ENCODE data around the gene ONECUT1.

Gene ONECUT1

DNA sequence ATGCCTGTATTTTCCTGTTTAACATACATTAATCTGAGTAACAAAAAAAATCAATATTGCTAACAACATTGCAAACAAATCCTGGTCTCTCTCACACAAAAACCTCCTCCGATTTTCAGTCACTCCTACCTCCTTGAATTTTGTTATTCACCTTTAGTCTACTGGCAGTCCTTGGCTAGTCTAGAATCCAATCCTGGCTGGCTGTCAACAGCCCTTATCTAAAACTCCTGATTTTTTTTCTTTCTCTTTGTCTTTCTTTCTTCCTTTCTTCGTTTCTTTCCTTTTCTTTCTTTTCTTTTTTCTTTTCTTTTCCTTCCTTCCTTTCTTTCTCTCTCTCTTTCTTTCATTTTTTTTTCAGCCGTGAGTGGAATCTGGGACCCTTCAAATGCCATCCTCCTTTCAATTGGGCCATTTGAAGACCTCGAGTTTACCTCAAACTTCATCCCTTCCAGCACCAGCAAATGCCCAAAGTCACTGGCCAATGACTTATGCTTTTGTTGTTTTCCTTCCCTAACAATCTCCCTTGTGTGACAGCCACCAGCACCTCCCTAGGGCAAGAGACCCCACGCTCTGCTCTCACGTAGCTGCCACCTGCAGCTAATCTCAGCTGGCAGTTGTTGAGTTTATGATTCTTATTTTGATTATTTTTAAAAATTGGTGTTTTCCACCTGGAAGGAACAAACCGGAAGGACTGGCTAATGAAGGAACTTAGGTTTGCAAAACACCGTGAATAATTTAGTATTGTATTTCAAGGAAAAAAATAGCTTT lies 6.8 kb upstream of the ONECUT1 start:
- DNase-seq, result no peak

- no peak for DNase-seq
These were observed 6.0 kb upstream of the ONECUT1 start for GRCh38 chr15:52796228-52796521.

GRCh38 chr15:52795464-52796227 lies 5.5 kb upstream of the ONECUT1 start:
- DNase-seq, result no peak

GRCh38 chr15:52794665-52795463 lies 4.7 kb upstream of the ONECUT1 start:
- DNase-seq, result no peak

- no peak for DNase-seq
These were observed 1.6 kb upstream of the ONECUT1 start for GRCh38 chr15:52791776-52792175.

- DNase-seq, result no peak
These were observed 1.0 kb upstream of the ONECUT1 start for GRCh38 chr15:52790941-52791751.

GRCh38 chr15:52789601-52790168 lies 451 bp downstream of the ONECUT1 start:
- DNase-seq, result no peak

GRCh38 chr15:52789008-52789600 lies 1.0 kb downstream of the ONECUT1 start:
- no peak for DNase-seq

GRCh38 chr15:52788099-52788986 lies 1.8 kb downstream of the ONECUT1 start:
- DNase-seq, result no peak

DNA sequence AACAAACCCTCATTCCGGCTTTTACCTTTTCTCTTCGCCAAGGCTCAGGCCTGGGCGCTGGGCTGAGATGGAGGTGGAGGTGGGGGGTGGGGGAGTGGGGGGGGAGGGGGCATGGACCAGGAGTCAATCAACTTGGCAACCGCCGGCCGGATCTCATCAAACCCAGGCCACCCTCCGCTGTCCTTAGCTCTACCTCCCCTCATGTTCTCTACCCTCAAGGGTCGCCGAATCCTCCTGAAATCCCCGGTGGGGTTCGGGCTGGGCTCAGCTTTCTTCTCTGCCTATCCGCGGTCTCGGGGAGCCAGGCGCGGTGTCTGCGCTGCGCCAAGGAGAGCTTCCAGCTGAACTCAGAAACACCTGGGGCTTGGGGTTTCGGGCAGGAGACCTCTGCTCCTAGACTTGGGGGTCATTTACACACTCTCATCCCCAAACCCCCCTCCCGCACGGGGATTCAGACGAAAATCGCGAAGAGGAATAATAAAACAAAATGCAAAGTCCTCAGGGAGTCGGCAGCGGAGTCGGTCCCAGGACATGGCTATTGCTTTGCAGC lies 2.5 kb downstream of the ONECUT1 start:
- DNase-seq, result no peak

DNA sequence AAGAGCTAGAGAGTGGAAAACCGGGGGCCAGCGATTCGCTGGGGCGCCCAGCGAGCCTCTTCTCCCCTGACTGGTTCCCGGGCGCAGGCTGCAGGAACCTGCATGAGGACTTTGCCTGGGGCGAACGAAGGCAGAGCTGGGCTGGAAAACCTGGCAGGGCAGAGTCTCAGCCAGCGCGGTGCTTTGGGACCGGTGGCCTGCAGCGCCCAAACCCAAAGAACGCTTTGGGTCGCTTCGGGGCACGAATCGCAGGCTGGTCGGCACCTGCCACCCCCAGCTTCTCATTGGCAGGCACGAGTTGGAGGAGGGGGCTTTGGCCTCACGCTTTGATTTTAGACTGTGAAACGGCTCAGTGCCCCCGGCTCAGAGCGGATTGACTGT lies 3.0 kb downstream of the ONECUT1 start:
- no peak for DNase-seq

- no peak for DNase-seq
These were observed 3.6 kb downstream of the ONECUT1 start for GRCh38 chr15:52786436-52787122.

DNA sequence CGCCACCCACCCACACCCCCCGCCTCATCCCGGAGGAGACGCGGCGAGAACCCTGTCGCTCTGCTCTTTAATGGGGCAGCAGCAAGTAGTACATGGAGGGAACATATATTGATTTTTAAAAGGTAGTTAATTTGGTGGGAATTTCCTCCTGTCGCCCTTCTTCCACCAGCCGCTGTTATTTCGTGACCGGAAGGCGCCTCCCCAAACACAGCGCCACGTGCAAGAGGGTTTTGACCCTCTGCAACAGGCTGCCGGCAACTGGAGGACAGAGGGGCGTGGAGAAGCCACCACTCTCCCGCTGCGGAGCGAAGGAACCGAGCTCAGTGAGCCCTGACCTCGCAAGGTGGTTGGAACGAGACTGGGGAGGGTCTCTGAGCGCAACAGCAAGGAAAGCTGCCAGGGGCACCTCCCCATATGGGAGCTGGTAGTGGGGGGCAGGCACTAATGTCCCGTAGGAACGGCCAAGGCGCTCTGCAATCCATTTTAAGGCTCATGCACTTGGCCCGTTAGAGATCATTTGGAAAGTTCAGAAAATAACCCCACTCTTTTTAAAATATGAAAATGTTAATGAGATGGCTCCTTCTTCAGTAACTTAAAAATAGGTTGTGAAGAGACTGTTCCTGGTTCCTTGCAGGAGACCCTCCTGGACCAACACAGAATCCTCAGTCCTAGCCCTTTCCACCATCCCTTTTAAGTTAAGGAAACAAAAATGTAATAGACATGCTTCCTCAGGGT lies 4.3 kb downstream of the ONECUT1 start:
- DNase-seq, result no peak

DNA sequence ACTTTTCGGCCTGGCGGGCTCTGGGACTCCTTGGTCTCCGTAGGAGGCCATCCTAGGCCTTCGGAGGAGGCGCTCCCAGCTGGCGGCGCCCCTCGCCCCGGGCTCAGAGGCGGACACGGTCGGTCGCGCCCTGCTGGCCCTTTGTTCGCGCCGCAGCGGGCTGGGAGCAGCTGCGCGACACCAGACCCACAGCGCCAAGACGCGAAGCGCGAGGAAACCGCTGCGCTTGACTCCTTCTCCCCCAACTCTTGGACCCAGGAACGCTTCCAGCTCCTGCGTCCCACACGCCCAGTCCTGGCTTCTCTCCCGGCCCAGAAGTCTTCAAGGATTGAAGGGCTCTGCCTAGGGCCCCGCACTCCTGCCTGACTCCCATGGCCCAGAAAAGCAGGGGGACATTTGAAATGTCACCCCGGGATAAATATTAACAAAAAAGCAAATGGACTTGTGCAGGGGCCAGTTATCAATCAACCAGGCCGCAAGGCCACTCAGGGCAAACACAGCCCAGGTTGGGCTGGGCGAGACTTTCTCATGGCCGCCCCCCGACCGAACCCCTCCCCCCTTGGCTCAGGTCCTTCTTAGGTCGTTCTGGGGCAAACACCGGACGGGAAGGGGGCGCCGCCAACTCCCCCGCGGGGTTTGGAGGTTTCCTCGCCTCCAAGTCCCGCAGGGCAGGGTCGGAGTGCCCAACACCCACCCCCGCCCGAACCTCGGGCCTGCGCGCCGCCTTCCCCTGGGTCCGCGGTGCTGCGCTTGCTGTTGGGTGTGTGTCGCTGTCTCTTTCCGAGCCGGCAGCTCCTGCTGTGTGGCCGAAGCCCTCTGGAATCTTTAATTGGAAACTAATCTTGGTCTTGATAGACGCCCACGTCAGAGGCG lies 5.1 kb downstream of the ONECUT1 start:
- no peak for DNase-seq

- DNase-seq, result peak; percentile 29
These were observed 6.0 kb downstream of the ONECUT1 start for GRCh38 chr15:52783929-52784798.

DNA sequence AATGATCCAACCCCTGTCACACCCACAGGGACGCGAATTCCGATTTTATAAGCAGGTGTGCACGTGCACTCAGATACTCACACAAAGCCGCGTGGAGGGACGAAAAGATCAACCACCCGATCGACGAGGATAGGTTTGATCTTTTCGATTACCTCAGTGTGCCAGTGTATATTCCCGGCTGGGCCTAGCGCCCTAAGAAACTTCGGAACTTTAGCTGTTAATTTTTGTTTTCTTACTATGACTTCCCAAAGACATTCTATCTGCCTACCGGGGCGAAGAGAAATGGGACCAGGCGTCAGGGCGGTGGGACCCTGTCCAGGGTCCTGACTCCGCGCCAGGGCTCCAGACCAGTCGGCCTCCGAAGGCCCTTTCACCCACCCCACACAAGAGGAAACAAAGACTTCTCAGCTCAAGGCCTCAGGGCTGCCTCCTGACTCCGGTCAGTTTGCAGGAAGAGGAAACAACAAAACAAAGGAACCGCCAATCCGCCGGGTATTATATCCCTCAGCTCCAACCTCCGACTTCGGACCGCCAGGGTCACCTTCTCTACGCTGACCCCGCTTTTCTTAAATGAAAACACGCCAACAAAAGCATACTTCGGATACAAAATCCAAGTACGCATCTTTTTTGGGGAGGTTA lies 6.8 kb downstream of the ONECUT1 start:
- no peak for DNase-seq

DNA sequence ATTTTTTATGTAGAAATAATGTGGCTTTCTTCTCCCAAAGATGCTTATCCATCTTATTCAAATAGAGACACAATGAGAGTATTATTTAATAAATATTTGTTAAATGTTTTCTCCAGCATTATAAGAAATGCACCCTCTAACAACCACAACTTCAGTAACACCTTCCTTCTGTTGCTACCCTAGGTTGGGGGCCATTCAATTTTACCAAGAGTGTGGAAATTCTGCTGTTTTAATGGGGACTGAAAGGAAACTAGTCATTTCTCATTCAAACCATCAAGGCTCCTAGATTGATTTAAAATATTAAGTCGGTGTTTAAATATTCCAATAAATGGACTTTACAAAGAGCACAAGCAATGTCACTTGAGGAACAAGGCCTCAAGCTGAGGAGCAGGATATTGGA lies 7.6 kb downstream of the ONECUT1 start:
- DNase-seq, result no peak
